GM23248 (cell line): ENCODE measurements around the gene TNKS2. TPM values are rescaled to one million over a fixed set of nuclear protein-coding genes. Genes with fewer than 3 reads are reported as not detected.
A peak's percentile ranks its signal among the peaks of the same experiment; 100 is the strongest.
"Not testable (repeated sequence)": the region's sequence is repeated elsewhere in the genome, so short reads cannot be mapped to it uniquely, and the experiment has no call there.

Experiments
- DNase-seq: peaks from one replicate; pipeline ENCODE4 v3.0.0-alpha.2; 2015
- H2AFZ ChIP-seq: fragments of 200-600 bp; sonication (generic); 2 replicates; pipeline ENCODE4 v1.6.1; 2016; ENCODE audit warnings: antibody characterized with exemption
- H3F3A ChIP-seq: fragments of 200-600 bp; sonication (generic); 2 replicates; pipeline ENCODE4 v1.6.1; 2016; ENCODE audit warnings: mild to moderate bottlenecking, antibody characterized with exemption, mixed run types; ENCODE audit not compliant: insufficient read depth
- H3K27ac ChIP-seq: fragments of 200-600 bp; sonication (generic); 2 replicates; pipeline ENCODE4 v1.5.1; 2016; ENCODE audit warnings: mild to moderate bottlenecking
- H3K27me3 ChIP-seq: fragments of 200-600 bp; sonication (generic); replicated peaks from 2 replicates; pipeline ENCODE4 v1.6.1; 2016; ENCODE audit warnings: mild to moderate bottlenecking; ENCODE audit not compliant: insufficient read depth
- H3K36me3 ChIP-seq: fragments of 200-600 bp; sonication (generic); 2 replicates; pipeline ENCODE4 v1.6.1; 2016; ENCODE audit warnings: low read depth, mild to moderate bottlenecking
- H3K4me1 ChIP-seq: fragments of 200-600 bp; sonication (generic); 2 replicates; pipeline ENCODE4 v1.6.1; 2016; ENCODE audit warnings: mild to moderate bottlenecking; ENCODE audit not compliant: insufficient read depth
- H3K4me2 ChIP-seq: fragments of 200-600 bp; sonication (generic); one replicate; pipeline ENCODE4 v1.6.1; 2016; ENCODE audit warnings: mild to moderate bottlenecking; ENCODE audit not compliant: unreplicated experiment
- H3K4me3 ChIP-seq: fragments of 200-600 bp; sonication (generic); 2 replicates; pipeline ENCODE4 v1.5.1; 2016; ENCODE audit warnings: mild to moderate bottlenecking
- H3K79me2 ChIP-seq: fragments of 200-600 bp; sonication (generic); 2 replicates; pipeline ENCODE4 v1.6.1; 2016; ENCODE audit warnings: mild to moderate bottlenecking; ENCODE audit not compliant: insufficient read depth
- H3K9ac ChIP-seq: fragments of 200-600 bp; sonication (generic); 2 replicates; pipeline ENCODE4 v1.6.1; 2016; ENCODE audit warnings: mild to moderate bottlenecking
- H3K9me2 ChIP-seq: fragments of 200-600 bp; sonication (generic); 2 replicates; pipeline ENCODE4 v1.6.1; 2016; ENCODE audit warnings: mixed run types, mild to moderate bottlenecking, moderate library complexity; ENCODE audit not compliant: insufficient read depth
- H3K9me3 ChIP-seq: fragments of 200-600 bp; sonication (generic); one replicate; pipeline ENCODE4 v1.6.1; 2017; ENCODE audit warnings: low read depth
- H4K20me1 ChIP-seq: fragments of 200-600 bp; sonication (generic); 2 replicates; pipeline ENCODE4 v1.6.0; 2016; ENCODE audit not compliant: insufficient read depth
- EZH2 ChIP-seq: fragments of 200-600 bp; sonication (generic); IDR thresholded peaks from 2 replicates; pipeline ENCODE4 v1.6.1; 2018; ENCODE audit warnings: antibody characterized with exemption, mild to moderate bottlenecking; ENCODE audit not compliant: insufficient read depth, poor library complexity, severe bottlenecking
- EZH2phosphoT487 ChIP-seq: fragments of 200-600 bp; sonication (generic); IDR thresholded peaks from 2 replicates; pipeline ENCODE4 v1.6.1; 2018; ENCODE audit warnings: antibody characterized with exemption, moderate library complexity, mild to moderate bottlenecking, low read depth; ENCODE audit not compliant: insufficient read depth
- WGBS, 2 experiments: methylation state at CpG; one replicate each; pipeline ENCODE4 v1.1.6; 2015 to 2017; ENCODE audit warnings: low lambda C conversion rate in 2 of 2, low coverage in 1 of 2; ENCODE audit errors: missing lambda C conversion rate in 2 of 2; 5-methylcytosine and 5-hydroxymethylcytosine counted together
- in situ Hi-C: fragments of 300-500 bp; cut with MboI; formaldehyde crosslinking; loops from 2 replicates; pipeline ENCODE4 v1.15.0; 2020
- polyA plus RNA-seq: library from polyadenylated mRNA; unstranded; fragments of >200 nt; fragmentation: Nextera tagmentation; extraction: Ambion mirVana; gene quantifications from 2 replicates; pipeline ENCODE4 v1.2.1, GENCODE V29; 2016
- total RNA-seq: library from RNA; depleted of rRNA; stranded (reverse); fragments of >200 nt; shearing (Covaris generic); gene quantifications from 2 replicates; pipeline ENCODE4 v1.2.3, GENCODE V29; 2014; rRNA removed

TNKS2 gene
- total RNA-seq = 29.3 and 31.5 TPM in 2 replicates
- polyA plus RNA-seq = 13.9 and 14.4 TPM in 2 replicates

- Histone ChIP-seq H3K27ac (peak within 1 kb of the TSS; percentile 72), H3K9me2 (no peaks in the 10 kb centered on the region), H3K9me3 (no peaks in the 10 kb centered on the region), H2AFZ (peak within 1 kb of the TSS; percentile 99), H3K79me2 (peaks cover 58% of the 10 kb centered on the region), H3F3A (no peaks in the 10 kb centered on the region), H3K4me2 (peak within 1 kb of the TSS; percentile 87), H3K9ac (peak within 1 kb of the TSS; percentile 89), H4K20me1 (peaks cover 7% of the 10 kb centered on the region; the same call in 1 of the 2 replicates), H3K4me3 (peak within 1 kb of the TSS; percentile 87), H3K27me3 (no peaks in the 10 kb centered on the region), H3K4me1 (peaks cover 23% of the 10 kb centered on the region), H3K36me3 (no peaks in the 10 kb centered on the region)
- in situ Hi-C loops = no loop called here
- peak; percentile 97 for DNase-seq
- no peak for TF ChIP-seq EZH2
- TF ChIP-seq EZH2phosphoT487 = no peak
- WGBS, 2 experiments = 0 to 1% methylated on average over 48 to 62 of the region's 64 CpGs
Measured at GRCh38 chr10:91797874-91798648, at the start of gene TNKS2. TNKS2 (plus strand) TSS chr10:91798426; CDS start chr10:91798691, 265 bp downstream.

- H3K9me3 ChIP-seq, H3K27ac ChIP-seq, H3K27me3 ChIP-seq, H3K9ac ChIP-seq, DNase-seq, H3K9me2 ChIP-seq, H3K36me3 ChIP-seq, H3K4me1 ChIP-seq, H3K4me2 ChIP-seq, H2AFZ ChIP-seq, H3F3A ChIP-seq, in situ Hi-C loops, H3K79me2 ChIP-seq, H3K4me3 ChIP-seq, H4K20me1 ChIP-seq: not testable (repeated sequence)
- 94 to 95% methylated on average over 11 to 20 of the region's 20 CpGs for WGBS, 2 experiments
Measured at GRCh38 chr10:91749592-91749991, 48.6 kb upstream of the TNKS2 start.

GRCh38 chr10:91756286-91756685 is 41.9 kb upstream of the TNKS2 start:
- in situ Hi-C loops = no loop called here
- H3K4me2 ChIP-seq = peak overlapping the region; percentile 46

GRCh38 chr10:91758303-91759146 is 39.7 kb upstream of the TNKS2 start:
- no peak overlapping the region for H3K4me3 ChIP-seq
- H3K27me3 ChIP-seq = no peaks in the 10 kb centered on the region; the same call in 1 of the 2 replicates
- in situ Hi-C loops = no loop called here
- H3K4me2 ChIP-seq = no peak overlapping the region
- peaks cover 10% of the 10 kb centered on the region; the same call in 1 of the 2 replicates for H3F3A ChIP-seq
- H3K9me3 ChIP-seq = no peaks in the 10 kb centered on the region
- peaks cover 9% of the 10 kb centered on the region for H3K4me1 ChIP-seq
- TF ChIP-seq EZH2phosphoT487 = no peak
- no peak for TF ChIP-seq EZH2
- peak; percentile 72 for DNase-seq
- 58 to 62% methylated on average over 3 of the region's 3 CpGs for WGBS, 2 experiments
- H3K36me3 ChIP-seq = no peaks in the 10 kb centered on the region
- no peaks in the 10 kb centered on the region for H3K79me2 ChIP-seq
- no peak overlapping the region for H2AFZ ChIP-seq
- no peak overlapping the region for H3K27ac ChIP-seq
- H3K9me2 ChIP-seq = no peaks in the 10 kb centered on the region
- H4K20me1 ChIP-seq = no peaks in the 10 kb centered on the region
- no peak overlapping the region for H3K9ac ChIP-seq

More at GRCh38 chr10:91756286-91756685, 41.9 kb upstream of the TNKS2 start:
- Histone ChIP-seq H3K79me2 (no peaks in the 10 kb centered on the region), H3K9me2 (no peaks in the 10 kb centered on the region), H3K27ac (no peak overlapping the region), H3K27me3 (no peaks in the 10 kb centered on the region; the same call in 1 of the 2 replicates), H3K4me3 (no peak overlapping the region), H3K9me3 (no peaks in the 10 kb centered on the region), H3K9ac (no peak overlapping the region), H3K4me1 (peaks cover 9% of the 10 kb centered on the region), H4K20me1 (no peaks in the 10 kb centered on the region), H3F3A (peaks cover 10% of the 10 kb centered on the region; the same call in 1 of the 2 replicates), H3K36me3 (no peaks in the 10 kb centered on the region), H2AFZ (no peak overlapping the region)
- no peak for TF ChIP-seq EZH2phosphoT487
- TF ChIP-seq EZH2 = no peak
- DNase-seq = peak; percentile 62
- 9 to 12% methylated on average over 2 of the region's 2 CpGs for WGBS, 2 experiments
